ENCODE results near the gene RPGRIP1. TPM values are rescaled to one million over a fixed set of nuclear protein-coding genes. Genes with fewer than 3 reads are reported as not detected.
A peak's percentile ranks its signal among the peaks of the same experiment; 100 is the strongest.

RPGRIP1 gene
- total RNA-seq, 1 experiment from 2014 or later = 0.07 TPM

DNA sequence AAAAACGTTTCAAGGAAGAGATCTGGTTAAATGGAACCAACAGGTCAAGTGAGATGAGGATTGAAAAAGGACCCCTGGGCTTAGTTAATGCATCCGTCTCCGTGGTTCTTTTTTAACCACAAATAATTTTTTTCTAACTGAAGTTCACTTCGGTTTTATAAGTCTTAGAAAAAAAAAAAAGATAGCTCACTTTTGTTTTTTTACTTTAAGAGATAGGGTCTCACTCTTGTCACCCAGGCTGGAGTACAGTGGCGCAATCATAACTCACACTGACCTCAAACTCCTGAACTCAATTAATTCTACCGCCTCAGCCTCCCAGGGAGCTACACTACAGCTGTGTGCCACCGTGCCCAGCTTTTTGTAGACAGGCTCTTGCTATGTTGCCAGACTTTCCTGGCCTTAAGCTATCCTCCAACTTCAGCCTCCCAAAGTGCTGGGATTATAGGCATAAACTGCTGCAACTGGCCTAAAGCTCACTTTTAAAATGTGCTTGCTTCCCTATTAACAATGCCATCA is 22.4 kb upstream of the RPGRIP1 start:
- H3K79me1 ChIP-seq (ENCODE audit: insufficient read depth, low read depth, low read length, poor library complexity, severe bottlenecking) = peaks cover 1% of the 10 kb centered on the region
- peak overlapping the region; percentile 43 for H3K4me2 ChIP-seq (ENCODE audit: insufficient read depth, insufficient read length, low read length)
- peak overlapping the region; percentile 68 to 80 (median 72); a peak in 4 of 7 replicates for H3K27ac Mint-ChIP-seq
- H2AK5ac ChIP-seq (ENCODE audit: insufficient read length, low read length) = no peak overlapping the region
- H4K5ac ChIP-seq (ENCODE audit: insufficient read length, low read depth, low read length) = no peak overlapping the region
- H3K27ac ChIP-seq (ENCODE audit: insufficient read length, low read depth, low read length) = no peak overlapping the region
- H3T11ph ChIP-seq (ENCODE audit: low read length) = no peak overlapping the region
- no peak overlapping the region for H3K14ac ChIP-seq (ENCODE audit: insufficient read depth, low read length)
- H4K91ac ChIP-seq (ENCODE audit: insufficient read length, low read depth, low read length) = no peak overlapping the region
- no peak overlapping the region for H3K56ac ChIP-seq (ENCODE audit: insufficient read length, low read depth, low read length)
- no peaks in the 10 kb centered on the region for H3K27me3 ChIP-seq (ENCODE audit: insufficient read depth, low read length)
- peaks cover 2% of the 10 kb centered on the region; the same call in 1 of the 2 replicates for H3K4me1 ChIP-seq (ENCODE audit: insufficient read depth, low read length)
- H2AFZ ChIP-seq (ENCODE audit: low read length) = no peak overlapping the region
- no peak overlapping the region for H2BK15ac ChIP-seq (ENCODE audit: low read depth, low read length)
- H2BK120ac ChIP-seq (ENCODE audit: low read depth, low read length, poor library complexity, severe bottlenecking) = no peak overlapping the region
- WGBS (ENCODE audit: extremely low coverage, insufficient read length, low lambda C conversion rate) = no CpG with 5 or more reads among the region's 7 CpGs
- peaks cover 87% of the 10 kb centered on the region for H3K79me2 ChIP-seq (ENCODE audit: insufficient read depth, low read length)
- peaks cover 55 to 92% (median 76%) of the 10 kb centered on the region in 3 experiments for H3K36me3 Mint-ChIP-seq (ENCODE audit: insufficient read depth in 1 of 3, low read depth in 3 of 3)
- H2BK20ac ChIP-seq (ENCODE audit: low read depth, low read length, poor library complexity, severe bottlenecking) = no peak overlapping the region
- DNase-seq = no peak
- no peak overlapping the region for H2BK5ac ChIP-seq (ENCODE audit: insufficient read length, low read length)
- TF ChIP-seq CTCF (conservative IDR thresholded peaks at IDR 0.05) = no peak
- H2BK12ac ChIP-seq (ENCODE audit: insufficient read length, low read depth, low read length) = no peak overlapping the region
- no peak overlapping the region for H3K18ac ChIP-seq (ENCODE audit: insufficient read length, low read depth, low read length)
- H3K4me3 Mint-ChIP-seq = peak overlapping the region; percentile 0 to 55; a peak in 4 of 5 replicates
- no peak overlapping the region for H3K23ac ChIP-seq (ENCODE audit: insufficient read length, low read depth, low read length)
- H3K9ac ChIP-seq (ENCODE audit: extremely low read depth, insufficient read length, low read length) = peak overlapping the region; percentile 37
- peaks cover 3% of the 10 kb centered on the region for H3K23me2 ChIP-seq (ENCODE audit: insufficient read length, low read depth, low read length, poor library complexity, severe bottlenecking)
- no peaks in the 10 kb centered on the region for H3K9me3 ChIP-seq (ENCODE audit: control insufficient read depth, low read depth, low read length)
- H3K4me1 Mint-ChIP-seq = peaks cover 40 to 52% of the 10 kb centered on the region in 2 experiments
- H3K4ac ChIP-seq (ENCODE audit: low read depth, low read length) = no peak overlapping the region
- H4K8ac ChIP-seq (replicated peaks; ENCODE audit: insufficient read length, low read depth, low read length) = no peak overlapping the region
- H3K27me3 Mint-ChIP-seq (ENCODE audit: low read depth) = no peaks in the 10 kb centered on the region; the same call in 1 of the 2 replicates
- H4K20me1 ChIP-seq (ENCODE audit: control insufficient read depth, insufficient read depth, insufficient read length) = no peaks in the 10 kb centered on the region
- H3K9me3 Mint-ChIP-seq = no peaks in the 10 kb centered on the region; a peak in 1 of 5 replicates
